ENCODE measurements around the gene CHID1.
A peak's percentile ranks its signal among the peaks of the same experiment; 100 is the strongest.

The CHID1 gene

GRCh38 chr11:831961-832528 is 78.6 kb downstream of the CHID1 start:
- no peak for DNase-seq

- peak; percentile 63 for DNase-seq
These were observed 79.3 kb downstream of the CHID1 start for GRCh38 chr11:831118-831864.

GRCh38 chr11:830295-831117 is 80.1 kb downstream of the CHID1 start:
- peak; percentile 79 for DNase-seq

- no peak for DNase-seq
These were observed 80.7 kb downstream of the CHID1 start for GRCh38 chr11:829847-830294.

- DNase-seq: no peak
These were observed 81.3 kb downstream of the CHID1 start for GRCh38 chr11:829176-829846.

- DNase-seq: no peak
These were observed 82.0 kb downstream of the CHID1 start for GRCh38 chr11:828506-829175.

GRCh38 chr11:827897-828192 is 82.8 kb downstream of the CHID1 start, which contains the start of gene CRACR2B:
TSS of gene CRACR2B (plus strand) at chr11:827919. CDS start at chr11:828608, 689 bp downstream.
- DNase-seq: no peak

GRCh38 chr11:827146-827896 is 83.3 kb downstream of the CHID1 start:
- DNase-seq: no peak

GRCh38 chr11:826836-827145 is 83.8 kb downstream of the CHID1 start:
- no peak for DNase-seq

- no peak for DNase-seq
These were observed 84.4 kb downstream of the CHID1 start for GRCh38 chr11:826227-826621.

- no peak for DNase-seq
These were observed 85.0 kb downstream of the CHID1 start for GRCh38 chr11:825366-826226.

- no peak for DNase-seq
These were observed 85.7 kb downstream of the CHID1 start for GRCh38 chr11:824942-825341.

- DNase-seq: no peak
These were observed 86.2 kb downstream of the CHID1 start for GRCh38 chr11:824292-824880.

- DNase-seq: no peak
These were observed 86.9 kb downstream of the CHID1 start for GRCh38 chr11:823441-824291.

GRCh38 chr11:821512-822371 is 88.9 kb downstream of the CHID1 start:
- no peak for DNase-seq

- DNase-seq: no peak
These were observed 89.7 kb downstream of the CHID1 start for GRCh38 chr11:820655-821511.

GRCh38 chr11:819943-820649 is 90.5 kb downstream of the CHID1 start:
- peak; percentile 82 for DNase-seq

All from COR-L47 (cell line).